ENCODE data around the gene GPX2.
"Not testable (repeated sequence)": the region's sequence is repeated elsewhere in the genome, so short reads cannot be mapped to it uniquely, and the experiment has no call there.

GPX2 gene

DNA sequence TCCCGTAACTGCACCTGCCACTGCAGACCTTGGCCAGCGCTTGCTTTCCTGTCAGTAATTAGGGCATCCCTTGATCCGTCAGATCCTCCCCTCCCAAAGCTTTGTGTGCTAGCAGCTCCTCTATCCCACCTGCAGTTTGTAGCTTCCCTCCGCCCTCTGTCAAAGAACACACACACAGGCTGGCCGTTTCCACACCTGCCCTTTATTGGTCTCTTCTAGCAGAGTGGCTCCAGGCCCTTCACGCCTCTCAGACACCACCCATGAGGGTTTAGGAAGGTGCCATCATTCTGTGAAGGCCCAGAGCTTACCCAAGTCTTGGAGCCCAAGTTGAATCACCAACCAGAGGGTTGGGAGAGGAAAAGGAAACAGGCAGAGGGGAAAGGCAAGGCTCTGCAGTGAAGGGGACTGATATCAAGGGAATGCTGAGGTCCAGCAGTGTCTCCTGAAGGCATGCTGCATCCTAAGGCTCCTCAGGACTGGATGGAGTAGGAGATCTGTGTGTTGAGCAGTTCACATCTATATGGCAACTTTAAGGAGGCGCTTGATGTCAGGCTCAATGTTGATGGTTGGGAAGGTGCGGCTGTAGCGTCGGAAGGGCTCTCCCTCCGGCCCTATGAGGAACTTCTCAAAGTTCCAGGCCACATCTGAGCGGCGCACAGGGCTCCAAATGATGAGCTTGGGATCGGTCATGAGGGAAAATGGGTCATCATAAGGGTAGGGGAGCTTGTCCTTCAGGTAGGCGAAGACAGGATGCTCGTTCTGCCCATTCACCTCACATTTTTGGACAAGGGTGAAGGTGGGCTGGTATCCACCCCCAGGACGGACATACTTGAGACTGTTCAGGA is 3.4 kb downstream of the GPX2 start:
- no peak for DNase-seq

- DNase-seq: no peak
Measured at GRCh38 chr14:64937821-64938193, 4.7 kb downstream of the GPX2 start.

DNA sequence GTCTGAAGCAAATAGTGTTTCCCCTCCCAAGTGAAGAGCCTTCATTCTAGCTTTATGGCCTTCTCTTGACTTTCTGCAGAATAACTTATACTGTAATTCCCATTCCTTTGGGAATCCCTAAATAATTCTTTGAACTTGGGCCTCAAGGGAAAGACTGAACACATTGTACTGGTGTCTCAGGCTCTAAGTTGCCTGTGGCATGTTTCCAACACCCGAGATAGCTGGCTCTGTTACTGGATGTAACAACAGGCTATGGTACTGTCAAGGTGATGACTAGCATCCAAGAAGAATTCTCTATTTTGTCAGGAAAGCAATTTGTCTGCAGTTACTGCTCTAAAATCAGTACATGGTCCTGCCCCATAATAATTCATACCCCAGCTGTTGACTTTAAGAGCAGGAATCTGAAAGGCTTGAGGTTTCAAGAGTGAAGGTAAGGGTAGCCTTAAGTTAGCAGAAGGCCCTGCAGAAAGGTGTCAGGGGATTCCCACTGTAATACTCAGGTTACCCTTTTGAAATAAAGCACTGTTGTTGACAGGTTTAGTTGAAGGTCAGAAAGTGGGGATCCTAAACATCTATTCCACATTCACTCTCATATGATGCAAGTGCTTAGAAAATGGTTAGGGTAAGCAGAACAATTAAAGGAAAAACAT is 5.2 kb downstream of the GPX2 start:
- DNase-seq: no peak

DNA sequence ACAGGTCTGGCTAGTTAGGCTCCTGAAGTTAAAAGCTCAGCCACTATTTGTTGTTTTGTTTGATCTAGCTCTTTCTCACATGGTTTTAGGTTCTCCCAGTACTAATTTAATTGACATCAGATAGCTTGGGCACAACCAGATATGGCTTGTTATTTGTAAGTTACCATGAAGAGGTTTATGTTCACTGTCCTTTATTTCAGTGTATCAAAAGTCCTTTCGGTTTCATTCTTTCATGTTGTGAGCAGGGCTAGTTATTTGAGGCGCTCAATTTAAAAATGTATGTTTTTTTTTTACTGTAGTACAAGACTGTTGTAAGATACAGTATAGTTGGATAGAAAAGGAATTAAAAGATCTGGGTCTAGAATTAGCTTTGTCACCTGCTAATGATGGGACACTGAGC is 7.0 kb downstream of the GPX2 start:
- DNase-seq: no peak

DNA sequence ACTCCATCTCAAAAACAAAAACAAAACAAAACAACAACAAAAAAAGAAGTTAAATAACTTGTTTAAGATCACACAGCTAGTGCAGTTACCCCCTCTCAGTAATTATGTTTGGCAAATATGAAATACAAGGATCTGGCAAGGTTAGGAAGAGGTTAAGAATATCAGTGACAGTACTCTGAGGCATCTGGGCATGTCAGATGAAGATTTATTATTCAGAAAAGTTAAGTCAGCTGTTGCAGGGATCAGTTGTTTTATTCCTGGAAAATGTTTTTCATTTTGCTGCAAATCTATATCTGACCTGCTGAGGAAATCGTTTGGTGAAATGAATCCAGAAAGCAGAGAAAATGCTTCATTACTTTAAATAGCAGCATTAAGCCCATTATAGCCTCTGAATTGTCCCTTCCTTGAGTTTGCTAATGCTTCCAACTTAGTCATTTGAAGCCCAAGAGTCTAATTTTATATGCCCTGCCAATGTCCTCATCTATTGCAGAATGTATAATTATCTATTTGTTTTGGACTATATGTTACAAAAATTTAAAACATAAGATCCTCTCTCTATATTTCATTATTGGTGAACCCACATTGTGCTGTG is 8.1 kb downstream of the GPX2 start:
- DNase-seq: no peak

DNA sequence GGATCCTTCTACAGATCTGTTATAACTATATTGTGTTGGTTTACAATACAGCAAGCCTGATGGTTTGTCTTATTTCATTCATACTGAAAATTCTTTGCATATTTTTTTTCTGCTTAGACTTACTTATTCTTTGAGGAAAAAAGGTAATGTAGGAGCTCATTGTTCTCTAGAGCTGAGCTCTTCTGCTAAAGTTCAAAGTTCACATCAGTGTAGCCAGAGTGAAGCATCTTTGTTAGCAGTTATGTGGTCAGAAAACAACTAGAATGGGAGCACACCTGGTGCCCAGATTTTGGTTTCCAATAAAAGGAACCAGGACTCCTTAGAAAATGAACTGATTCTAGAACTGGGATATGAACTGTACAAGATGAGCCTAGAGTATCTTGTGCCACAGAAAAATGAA is 10.3 kb downstream of the GPX2 start:
- DNase-seq: no peak

DNA sequence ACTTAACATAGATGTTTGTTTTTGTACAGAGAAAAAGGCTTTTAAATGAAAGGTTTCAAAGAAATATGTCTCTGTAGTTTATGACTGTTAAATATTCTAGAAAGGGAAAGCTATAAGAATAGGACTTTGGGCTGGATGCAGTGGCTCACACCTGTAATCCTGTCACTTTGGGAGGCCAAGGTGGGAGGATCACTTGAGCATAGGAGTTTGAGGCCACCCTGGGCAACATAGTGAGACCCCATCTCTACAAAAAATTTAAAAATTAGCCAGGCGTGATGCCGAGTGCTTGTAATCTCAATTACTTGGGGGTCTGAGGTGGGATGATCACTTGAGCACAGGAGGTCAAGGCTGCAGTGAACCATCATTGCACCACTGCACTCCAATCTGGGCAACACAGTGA is 11.4 kb downstream of the GPX2 start:
- DNase-seq: no peak

- DNase-seq: no peak
Measured at GRCh38 chr14:64930085-64930843, 12.3 kb downstream of the GPX2 start.

GRCh38 chr14:64929014-64929359 is 13.6 kb downstream of the GPX2 start:
- no peak for DNase-seq

GRCh38 chr14:64928239-64929013 is 14.1 kb downstream of the GPX2 start:
- DNase-seq: no peak

- DNase-seq: no peak
Measured at GRCh38 chr14:64927031-64927430, 15.5 kb downstream of the GPX2 start.

DNA sequence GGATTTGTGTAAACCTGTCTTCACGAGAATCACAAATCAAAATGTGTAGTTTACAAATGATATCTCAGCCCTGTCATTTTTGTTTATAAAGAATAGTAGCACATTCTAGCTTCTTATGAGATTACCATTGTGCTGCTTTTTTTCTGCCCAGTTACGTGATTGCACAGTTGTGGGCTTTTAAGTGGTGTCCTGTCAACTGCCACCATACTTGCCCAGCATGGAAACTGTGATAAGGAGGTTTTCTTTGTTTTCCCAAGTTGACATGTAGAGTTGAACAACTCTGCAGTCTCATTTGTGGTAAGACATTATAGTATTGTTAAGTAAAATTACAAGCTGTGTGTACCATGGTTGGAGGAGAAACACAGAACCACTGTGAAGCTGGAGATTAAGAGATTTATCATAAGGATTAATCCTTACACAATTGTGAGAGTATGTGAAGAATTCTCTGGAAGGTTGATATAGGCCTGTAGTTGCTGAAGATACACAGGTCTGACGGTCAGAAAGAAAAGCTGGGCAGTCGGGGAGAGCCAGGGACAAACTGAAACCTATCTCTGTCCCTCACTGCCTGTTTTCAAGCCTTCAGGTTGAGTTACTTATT is 16.0 kb downstream of the GPX2 start:
- DNase-seq: no peak

DNA sequence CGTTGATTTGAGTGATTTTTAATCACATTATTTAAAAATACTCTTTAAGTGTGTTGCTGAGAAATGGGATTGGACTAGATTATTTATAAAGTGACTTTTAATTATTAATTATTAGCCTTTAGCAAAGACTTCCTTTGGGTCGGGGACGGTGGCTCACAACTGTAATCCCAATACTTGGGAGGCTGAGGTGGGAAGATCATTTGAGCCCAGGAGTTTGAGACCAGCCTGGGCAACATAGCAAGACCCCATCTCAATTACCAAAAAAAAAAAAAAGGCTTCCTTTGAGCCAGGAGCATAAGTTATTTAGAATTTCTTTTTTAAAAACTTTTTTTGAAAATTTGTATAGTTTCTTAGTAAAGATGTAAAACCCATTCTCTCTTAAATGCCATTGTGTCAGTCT is 19.5 kb downstream of the GPX2 start:
- DNase-seq: no peak

DNA sequence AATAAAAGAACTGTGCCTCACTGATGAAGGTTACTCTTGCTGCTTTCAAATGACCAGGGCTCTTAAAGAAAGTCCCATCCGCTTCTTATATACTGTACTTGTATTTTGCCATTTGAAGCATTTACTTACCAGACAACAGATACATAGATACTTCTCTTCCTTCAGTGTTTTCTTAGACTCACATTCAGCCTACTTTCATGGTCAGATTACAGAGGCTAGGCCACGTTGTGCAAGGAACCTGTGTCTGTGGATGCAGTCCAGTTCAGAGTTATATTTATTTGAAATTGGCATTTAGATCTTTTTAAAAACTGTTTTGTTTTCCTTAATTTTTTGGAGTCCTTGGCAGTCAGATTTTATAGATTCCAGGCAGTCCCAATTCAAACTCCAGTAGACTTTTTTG is 22.1 kb downstream of the GPX2 start:
- DNase-seq: no peak

- no peak for DNase-seq
Measured at GRCh38 chr14:64919618-64920017, 22.9 kb downstream of the GPX2 start.

- DNase-seq: no peak
Measured at GRCh38 chr14:64919215-64919614, 23.3 kb downstream of the GPX2 start.

DNA sequence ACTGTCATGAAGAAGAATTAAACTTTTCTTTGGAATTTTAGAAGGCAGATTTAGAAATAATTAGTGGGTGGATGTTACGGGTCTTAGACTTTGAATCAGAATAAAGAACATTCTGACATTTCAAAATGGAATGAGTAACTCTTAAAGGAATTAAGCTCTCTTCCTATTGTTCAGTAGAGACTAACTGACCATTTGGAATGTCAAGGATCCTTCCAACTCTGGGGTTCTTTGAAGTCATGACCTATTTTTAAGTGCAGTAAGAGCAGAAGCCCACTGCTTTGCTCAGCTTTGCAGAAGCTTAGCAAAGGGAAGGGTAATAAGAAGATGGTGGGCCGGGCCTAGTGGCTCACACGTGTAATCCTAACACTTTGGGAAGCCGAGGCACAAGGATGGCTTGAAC is 24.3 kb downstream of the GPX2 start:
- DNase-seq: no peak

GRCh38 chr14:64915797-64916196 is 26.7 kb downstream of the GPX2 start:
- DNase-seq: no peak

DNA sequence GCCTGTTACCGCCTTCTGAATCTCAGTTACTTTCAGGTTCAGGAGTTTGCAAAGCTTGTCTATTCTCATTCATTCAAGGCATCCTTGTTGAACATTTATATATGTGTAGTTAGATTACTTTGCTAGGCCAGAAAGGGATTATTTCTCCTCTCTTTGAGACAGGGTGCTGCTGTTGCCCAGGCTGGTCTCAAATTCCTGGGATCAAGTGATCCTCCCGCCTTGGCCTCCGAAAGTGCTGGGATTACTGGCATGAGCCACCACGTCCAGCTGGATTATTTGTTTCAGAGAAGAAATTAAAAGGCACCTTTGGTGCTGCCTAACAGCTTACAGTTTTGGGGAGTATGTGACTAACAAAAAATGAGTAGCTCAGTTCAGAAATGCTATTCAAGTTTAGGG is 27.5 kb downstream of the GPX2 start:
- DNase-seq: no peak

DNA sequence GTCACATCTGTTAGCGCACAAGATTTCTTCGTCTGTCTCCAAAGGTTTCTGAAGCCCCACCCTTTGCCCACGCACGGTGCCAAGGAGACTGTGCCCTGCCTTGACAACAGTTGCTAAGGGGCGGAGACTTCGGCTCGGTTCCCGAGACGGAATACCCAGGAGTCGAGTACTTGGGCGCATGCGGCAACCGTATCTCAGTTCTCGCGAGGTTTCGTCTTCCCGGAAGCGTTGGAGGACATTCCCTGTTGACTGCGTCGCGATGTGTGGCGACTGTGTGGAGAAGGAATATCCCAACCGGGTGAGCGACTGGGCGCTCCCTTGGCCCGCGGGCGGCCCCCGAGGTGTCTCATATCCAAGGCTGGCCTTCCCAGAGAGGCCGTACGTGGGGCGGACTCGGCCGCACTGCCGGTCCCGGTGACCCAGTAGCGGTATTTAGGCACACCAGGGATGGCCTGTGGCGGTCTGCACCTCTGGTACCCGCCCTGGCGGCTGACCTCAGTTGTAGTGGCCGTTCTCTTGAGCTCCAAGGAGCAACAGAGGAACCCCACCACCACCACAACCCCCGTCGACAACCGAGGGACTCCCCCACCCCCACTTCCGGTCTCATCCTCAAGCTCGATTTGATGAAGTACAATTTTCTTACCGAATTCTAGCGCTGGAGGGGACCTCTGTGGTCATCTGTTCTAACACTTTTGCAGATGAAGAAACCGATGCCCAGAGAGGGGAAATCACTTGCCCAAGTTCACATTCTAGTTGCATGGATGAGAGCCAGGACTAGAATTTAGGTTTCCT is 28.1 kb downstream of the GPX2 start, which contains the start of gene CHURC1:
TSS of gene CHURC1 (plus strand) at position 219 of the 792 bp plus-strand sequence. CDS start at position 260, 41 bp downstream.
- peak; percentile 99 for DNase-seq

GRCh38 chr14:64913477-64913876 is 29.1 kb downstream of the GPX2 start:
- not testable (repeated sequence) for DNase-seq

All from NCI-H1694 (cell line).